ENCODE results near the gene MTCL1.

MTCL1 gene

GRCh38 chr18:8713691-8714090 is 8.3 kb downstream of the MTCL1 start:
- no peak for DNase-seq

- no peak for DNase-seq
Measured at GRCh38 chr18:8715599-8715998, 10.2 kb downstream of the MTCL1 start.

- DNase-seq: no peak
Measured at GRCh38 chr18:8717011-8717770, 11.8 kb downstream of the MTCL1 start.

GRCh38 chr18:8718401-8718913 is 13.1 kb downstream of the MTCL1 start:
- no peak for DNase-seq

- no peak for DNase-seq
Measured at GRCh38 chr18:8719192-8719591, 13.8 kb downstream of the MTCL1 start.

GRCh38 chr18:8720141-8720540 is 14.8 kb downstream of the MTCL1 start:
- no peak for DNase-seq

- DNase-seq: no peak
Measured at GRCh38 chr18:8721094-8721669, 15.8 kb downstream of the MTCL1 start.

GRCh38 chr18:8721716-8722115 is 16.4 kb downstream of the MTCL1 start:
- no peak for DNase-seq

- DNase-seq: no peak
Measured at GRCh38 chr18:8722946-8723820, 17.8 kb downstream of the MTCL1 start.

GRCh38 chr18:8724452-8724851 is 19.1 kb downstream of the MTCL1 start:
- no peak for DNase-seq

- no peak for DNase-seq
Measured at GRCh38 chr18:8726281-8726680, 20.9 kb downstream of the MTCL1 start.

GRCh38 chr18:8726963-8727705 is 21.8 kb downstream of the MTCL1 start:
- no peak for DNase-seq

GRCh38 chr18:8730080-8730827 is 24.9 kb downstream of the MTCL1 start:
- DNase-seq: no peak

GRCh38 chr18:8732442-8733360 is 27.3 kb downstream of the MTCL1 start:
- no peak for DNase-seq

GRCh38 chr18:8734496-8734895 is 29.1 kb downstream of the MTCL1 start:
- no peak for DNase-seq

- no peak for DNase-seq
Measured at GRCh38 chr18:8735274-8735673, 29.9 kb downstream of the MTCL1 start.

- DNase-seq: no peak
Measured at GRCh38 chr18:8741117-8741516, 35.8 kb downstream of the MTCL1 start.

- DNase-seq: no peak
Measured at GRCh38 chr18:8741532-8741931, 36.2 kb downstream of the MTCL1 start.

- peak; percentile 6 for DNase-seq
Measured at GRCh38 chr18:8742387-8743361, 37.3 kb downstream of the MTCL1 start.

- no peak for DNase-seq
Measured at GRCh38 chr18:8744038-8744437, 38.7 kb downstream of the MTCL1 start.
